ENCODE measurements around the gene PCMT1. TPM values are rescaled to one million over a fixed set of nuclear protein-coding genes. Genes with fewer than 3 reads are reported as not detected.
A peak's percentile ranks its signal among the peaks of the same experiment; 100 is the strongest.

Gene PCMT1
- total RNA-seq, 1 donor from 2014 or later = 166 TPM

DNA sequence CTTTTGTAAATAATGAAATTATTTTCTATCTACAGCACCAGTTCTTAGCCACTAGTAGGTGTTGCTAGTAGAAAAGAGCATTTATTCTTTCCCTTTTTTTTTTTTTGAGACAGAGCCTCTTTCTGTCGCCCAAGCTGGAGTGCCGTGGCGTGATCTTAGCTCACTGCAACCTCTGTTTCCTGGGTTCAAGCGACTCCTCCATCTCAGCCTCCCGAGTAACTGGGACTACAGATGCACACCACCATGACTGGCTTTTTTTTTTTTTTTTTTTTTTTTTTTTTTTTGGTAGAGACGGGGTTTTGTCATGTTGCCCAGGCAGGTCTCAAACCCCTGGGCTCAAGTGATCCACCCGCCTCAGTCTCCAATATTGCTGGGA lies 6.7 kb downstream of the PCMT1 start:
- peak overlapping the region; percentile 56 for H3K27ac ChIP-seq (replicated peaks)

DNA sequence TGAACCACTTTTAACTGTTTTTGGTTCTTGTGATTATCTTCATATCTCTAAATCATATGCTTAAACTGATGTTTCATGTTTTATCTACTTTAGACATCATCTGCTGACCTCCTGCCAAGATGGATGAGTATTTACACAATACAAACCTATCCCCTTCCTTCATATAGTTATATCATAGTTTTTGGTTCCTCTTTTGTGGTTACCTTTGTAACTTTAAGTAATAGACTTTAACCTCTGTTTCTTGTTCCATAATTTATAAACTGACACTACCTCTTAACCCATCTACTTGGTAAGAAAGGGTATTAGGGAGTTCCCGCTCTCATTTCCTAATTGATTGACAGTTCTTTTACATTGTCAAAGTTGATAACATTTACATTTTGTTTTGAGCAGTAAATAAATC lies 11.9 kb downstream of the PCMT1 start:
- no peak for DNase-seq
- TF ChIP-seq, protein P1, sequence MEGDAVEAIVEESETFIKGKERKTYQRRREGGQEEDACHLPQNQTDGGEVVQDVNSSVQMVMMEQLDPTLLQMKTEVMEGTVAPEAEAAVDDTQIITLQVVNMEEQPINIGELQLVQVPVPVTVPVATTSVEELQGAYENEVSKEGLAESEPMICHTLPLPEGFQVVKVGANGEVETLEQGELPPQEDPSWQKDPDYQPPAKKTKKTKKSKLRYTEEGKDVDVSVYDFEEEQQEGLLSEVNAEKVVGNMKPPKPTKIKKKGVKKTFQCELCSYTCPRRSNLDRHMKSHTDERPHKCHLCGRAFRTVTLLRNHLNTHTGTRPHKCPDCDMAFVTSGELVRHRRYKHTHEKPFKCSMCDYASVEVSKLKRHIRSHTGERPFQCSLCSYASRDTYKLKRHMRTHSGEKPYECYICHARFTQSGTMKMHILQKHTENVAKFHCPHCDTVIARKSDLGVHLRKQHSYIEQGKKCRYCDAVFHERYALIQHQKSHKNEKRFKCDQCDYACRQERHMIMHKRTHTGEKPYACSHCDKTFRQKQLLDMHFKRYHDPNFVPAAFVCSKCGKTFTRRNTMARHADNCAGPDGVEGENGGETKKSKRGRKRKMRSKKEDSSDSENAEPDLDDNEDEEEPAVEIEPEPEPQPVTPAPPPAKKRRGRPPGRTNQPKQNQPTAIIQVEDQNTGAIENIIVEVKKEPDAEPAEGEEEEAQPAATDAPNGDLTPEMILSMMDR (IDR thresholded peaks at IDR 0.05; ENCODE audit: borderline replicate concordance) = no peak
- peaks cover 10% of the 10 kb centered on the region for H3K9me3 ChIP-seq (replicated peaks)
- H3K4me3 ChIP-seq = no peak overlapping the region
- H3K36me3 ChIP-seq = peaks cover 26% of the 10 kb centered on the region
- H3K27me3 ChIP-seq (ENCODE audit: low read depth) = no peaks in the 10 kb centered on the region
- intact Hi-C loops (cut with micrococcal nuclease) = no loop called here
- peaks cover 21% of the 10 kb centered on the region for H3K4me1 ChIP-seq
- no peak overlapping the region for H3K27ac ChIP-seq (replicated peaks)

More for the DNA sequence above, 6.7 kb downstream of the PCMT1 start:
- DNase-seq = no peak
- H3K9me3 ChIP-seq (replicated peaks) = no peaks in the 10 kb centered on the region
- TF ChIP-seq, protein P1 (IDR thresholded peaks at IDR 0.05; ENCODE audit: borderline replicate concordance) = no peak
- intact Hi-C loops (cut with micrococcal nuclease) = no loop called here
- H3K4me1 ChIP-seq = peaks cover 52% of the 10 kb centered on the region
- peaks cover 14% of the 10 kb centered on the region for H3K36me3 ChIP-seq
- H3K4me3 ChIP-seq = no peak overlapping the region
- no peaks in the 10 kb centered on the region for H3K27me3 ChIP-seq (ENCODE audit: low read depth)

DNA sequence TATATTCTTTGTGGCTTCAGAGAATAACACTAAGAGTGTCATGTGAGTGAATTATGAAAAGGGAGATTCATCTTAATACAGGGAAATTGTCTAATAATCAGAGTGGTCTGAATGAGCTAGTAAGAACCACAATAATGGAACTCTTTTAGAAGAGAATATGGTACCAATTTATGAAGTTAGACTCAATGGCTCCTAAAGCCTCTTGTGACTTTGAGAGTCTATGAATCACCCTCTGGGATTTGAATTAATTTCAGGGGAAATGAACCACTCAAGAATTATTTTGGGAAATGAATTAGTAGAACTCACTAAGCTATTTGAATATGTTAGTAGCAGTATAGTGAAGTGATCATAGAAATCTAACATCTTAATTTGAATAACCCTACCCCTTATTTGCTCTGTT lies 14.3 kb downstream of the PCMT1 start:
- DNase-seq = no peak
- Histone ChIP-seq H3K27me3 (ENCODE audit: low read depth) (no peaks in the 10 kb centered on the region), H3K4me3 (no peak overlapping the region), H3K36me3 (peaks cover 39% of the 10 kb centered on the region), H3K4me1 (peaks cover 7% of the 10 kb centered on the region), H3K9me3 (replicated peaks) (peaks cover 12% of the 10 kb centered on the region), H3K27ac (replicated peaks) (no peak overlapping the region)
- TF ChIP-seq, protein P1 (IDR thresholded peaks at IDR 0.05; ENCODE audit: borderline replicate concordance) = no peak
- intact Hi-C loops (cut with micrococcal nuclease) = no loop called here

DNA sequence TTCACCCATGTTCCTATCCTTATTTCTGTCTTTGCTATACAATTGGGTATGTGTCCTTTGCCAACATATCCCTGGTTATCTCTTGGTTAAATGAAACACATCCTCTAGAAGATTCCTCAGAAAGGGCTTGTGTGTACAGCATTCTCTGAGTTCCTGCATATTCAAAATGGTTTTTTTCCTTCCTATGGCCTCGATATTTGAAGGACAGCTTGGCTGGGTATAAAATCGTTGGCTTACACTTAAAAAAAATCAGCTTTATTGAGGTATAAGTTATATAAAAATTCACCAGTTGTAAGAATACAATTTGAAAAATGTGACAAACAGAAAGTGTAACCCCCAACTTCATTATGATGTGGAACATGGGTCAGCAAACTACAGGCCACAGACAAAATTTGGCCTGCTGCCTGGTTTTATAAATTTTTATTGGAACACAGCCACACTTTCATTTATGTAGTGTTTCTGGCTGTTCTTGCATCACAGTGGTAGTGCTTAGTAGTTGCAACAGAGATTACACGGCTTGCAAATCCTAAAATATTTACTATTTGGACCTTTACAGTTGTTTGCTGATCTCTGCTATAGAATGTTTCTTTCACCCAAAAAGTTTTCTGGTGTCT lies 16.7 kb downstream of the PCMT1 start:
- Histone ChIP-seq H3K36me3 (peaks cover 30% of the 10 kb centered on the region), H3K27ac (replicated peaks) (no peak overlapping the region), H3K9me3 (replicated peaks) (peaks cover 12% of the 10 kb centered on the region), H3K4me1 (peaks cover 7% of the 10 kb centered on the region), H3K4me3 (no peak overlapping the region), H3K27me3 (ENCODE audit: low read depth) (no peaks in the 10 kb centered on the region)
- intact Hi-C loops (cut with micrococcal nuclease) = no loop called here
- TF ChIP-seq, protein P1 (IDR thresholded peaks at IDR 0.05; ENCODE audit: borderline replicate concordance) = no peak
- no peak for DNase-seq

DNA sequence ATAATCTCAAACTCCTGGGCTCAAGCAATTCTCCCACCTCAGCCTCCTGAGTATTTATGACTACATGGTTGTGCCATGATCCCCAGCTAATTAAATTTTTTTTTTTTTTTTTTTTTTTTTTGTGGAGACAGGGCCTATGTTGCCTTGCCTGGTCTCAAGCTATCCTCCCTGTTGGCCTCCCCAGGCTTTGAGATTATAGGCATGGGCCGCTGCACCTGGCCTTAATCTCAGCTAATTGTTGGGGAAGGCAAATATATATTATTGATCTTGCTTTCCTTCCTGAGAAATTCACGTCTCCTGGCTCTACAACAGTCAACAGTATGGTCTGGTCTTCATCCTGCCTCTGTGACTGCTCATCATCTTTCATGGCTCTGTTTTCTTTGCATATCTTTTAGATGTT lies 20.1 kb downstream of the PCMT1 start:
- H3K27me3 ChIP-seq (ENCODE audit: low read depth) = no peaks in the 10 kb centered on the region
- intact Hi-C loops (cut with micrococcal nuclease) = no loop called here
- H3K27ac ChIP-seq (replicated peaks) = no peak overlapping the region
- DNase-seq = no peak
- TF ChIP-seq, protein P1 (IDR thresholded peaks at IDR 0.05; ENCODE audit: borderline replicate concordance) = no peak
- H3K9me3 ChIP-seq (replicated peaks) = peaks cover 12% of the 10 kb centered on the region
- H3K4me1 ChIP-seq = peaks cover 5% of the 10 kb centered on the region
- H3K36me3 ChIP-seq = peaks cover 61% of the 10 kb centered on the region
- no peak overlapping the region for H3K4me3 ChIP-seq

All from left ventricle myocardium inferior (tissue), 1 donor.